Smooth muscle cell of the brain vasculature (primary cell): ENCODE measurements around the gene SLC30A9.

Source experiments
- DNase-seq: peaks from one replicate; pipeline ENCODE4 v3.0.0-alpha.2; 2012; ENCODE audit warnings: low read depth, low spot score

SLC30A9 gene

GRCh38 chr4:41990365-41991111 is at the start of gene SLC30A9:
Gene SLC30A9 (plus strand): TSS chr4:41990530. CDS start chr4:41990652, 122 bp downstream.
- peak; percentile 76 for DNase-seq

DNA sequence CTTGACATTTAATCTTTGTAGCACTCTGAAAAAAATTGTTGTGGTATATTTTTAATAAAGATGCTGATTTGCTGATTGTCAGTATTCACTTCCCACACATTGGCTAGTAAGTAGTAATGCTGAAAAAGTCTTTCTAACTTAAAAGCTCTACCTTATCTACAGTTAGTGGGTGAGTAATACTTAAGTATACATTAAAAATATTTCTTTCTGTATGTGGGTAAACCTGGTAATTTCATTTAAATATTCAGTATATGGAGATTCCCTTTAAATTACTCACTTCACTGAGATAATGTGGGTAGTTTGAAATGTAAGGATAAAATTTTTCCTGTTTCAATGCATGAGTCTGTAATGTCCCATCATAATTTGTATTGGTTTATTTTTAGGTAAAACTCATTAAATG is 49.5 kb upstream of the SLC30A9 start:
- no peak for DNase-seq

- DNase-seq: no peak
These were observed 46.8 kb upstream of the SLC30A9 start for GRCh38 chr4:41943506-41943905.

- DNase-seq: no peak
These were observed 46.2 kb upstream of the SLC30A9 start for GRCh38 chr4:41944089-41944488.

DNA sequence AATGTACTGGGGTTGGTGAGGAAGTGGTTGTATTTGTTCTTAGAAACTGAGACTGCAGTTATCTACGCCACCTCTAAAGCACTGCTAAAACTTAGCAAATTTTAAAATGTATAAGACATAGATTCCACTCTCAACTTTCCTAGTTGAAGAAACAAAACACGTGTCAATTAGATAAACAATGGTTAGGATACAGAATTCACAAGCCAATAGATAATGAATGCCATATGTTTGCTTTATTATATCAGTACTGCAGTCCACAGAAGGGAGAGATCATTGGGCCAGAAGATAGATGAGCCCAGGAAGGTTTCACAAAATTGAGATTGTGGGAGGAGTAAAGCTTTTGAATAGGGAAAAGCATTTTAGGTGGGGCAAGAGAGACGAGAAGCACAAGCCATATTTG is 40.8 kb upstream of the SLC30A9 start:
- no peak for DNase-seq

DNA sequence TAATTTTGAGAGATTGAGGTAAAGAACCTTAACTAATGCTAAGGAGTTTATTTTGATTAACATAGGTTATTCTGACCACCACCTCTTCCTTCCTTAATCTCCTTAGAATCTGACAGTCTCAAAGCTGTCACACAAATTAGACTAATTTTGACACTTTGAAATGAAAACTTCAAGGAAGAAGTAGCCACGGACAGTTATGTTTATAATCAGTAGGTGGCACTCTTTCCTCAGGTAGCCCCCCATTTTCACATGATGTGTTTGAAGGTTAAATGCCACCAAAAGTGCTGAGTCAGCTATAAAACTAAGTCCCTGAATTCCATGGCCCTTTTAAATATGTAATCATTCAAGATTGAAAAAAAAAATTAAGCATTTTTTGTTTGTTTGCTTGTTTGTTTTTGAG is 32.7 kb upstream of the SLC30A9 start:
- DNase-seq: no peak

- no peak for DNase-seq
These were observed 27.2 kb upstream of the SLC30A9 start for GRCh38 chr4:41963105-41963504.

GRCh38 chr4:41964401-41964800 is 25.9 kb upstream of the SLC30A9 start:
- no peak for DNase-seq

- no peak for DNase-seq
These were observed 22.9 kb upstream of the SLC30A9 start for GRCh38 chr4:41967392-41967791.

DNA sequence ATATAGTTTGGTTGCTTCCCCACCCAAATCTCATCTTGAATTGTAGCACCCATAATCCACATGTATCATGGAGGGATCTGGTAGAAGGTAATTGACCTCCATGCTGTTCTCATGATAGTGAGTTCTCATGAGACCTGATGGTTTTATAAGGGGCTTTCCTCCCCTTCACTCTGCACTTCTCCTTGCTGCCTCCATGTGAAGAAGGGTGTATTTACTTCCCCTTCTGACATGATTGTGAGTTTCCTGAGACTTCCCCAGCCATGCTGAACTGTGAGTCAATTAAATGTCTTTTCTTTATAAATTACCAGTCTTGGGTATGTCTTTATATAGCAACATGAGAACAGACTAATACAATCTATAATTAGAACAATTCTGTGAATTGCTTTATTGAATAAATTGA is 20.7 kb upstream of the SLC30A9 start:
- DNase-seq: no peak

GRCh38 chr4:41975341-41975740 is 15.0 kb upstream of the SLC30A9 start:
- DNase-seq: no peak

DNA sequence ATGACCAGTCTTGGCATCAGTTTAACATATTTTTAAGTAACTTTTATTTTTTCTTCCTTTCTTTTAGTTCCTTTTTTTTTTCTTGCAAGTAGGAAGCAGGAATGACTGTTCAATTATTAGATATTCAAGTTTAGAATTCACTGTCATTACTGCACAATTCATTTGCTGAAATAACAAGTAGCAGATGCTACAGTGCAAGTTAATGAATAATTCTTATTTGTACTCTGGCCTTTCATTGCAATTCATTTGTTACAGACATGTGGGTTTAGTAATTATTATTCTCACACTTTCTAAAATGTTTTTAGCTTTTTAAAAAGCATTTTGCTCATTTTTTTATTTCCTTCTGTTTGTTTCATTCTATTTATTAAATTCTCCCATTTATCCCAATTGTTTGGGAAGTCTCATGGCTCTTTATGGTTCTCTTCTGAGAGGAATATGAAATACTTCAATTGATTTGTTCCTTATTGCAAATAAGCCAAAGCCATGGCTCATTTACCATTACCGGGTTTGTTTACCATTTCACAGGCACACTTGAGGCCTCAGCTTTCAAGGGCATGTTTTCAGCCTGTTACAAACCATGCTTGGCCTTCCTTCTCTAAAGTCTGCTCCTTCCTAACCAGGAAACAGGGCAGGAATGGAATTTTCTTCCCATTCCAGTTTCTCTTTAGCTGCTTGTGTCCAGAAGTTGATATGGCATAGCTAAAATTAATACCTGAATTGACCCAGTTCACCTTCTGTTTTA is 13.4 kb upstream of the SLC30A9 start:
- no peak for DNase-seq

- no peak for DNase-seq
These were observed 12.6 kb upstream of the SLC30A9 start for GRCh38 chr4:41977709-41978108.

- DNase-seq: no peak
These were observed 8.9 kb upstream of the SLC30A9 start, which contains the start of gene DCAF4L1 for GRCh38 chr4:41981456-41981855. Gene DCAF4L1 (plus strand): TSS chr4:41981756. CDS start chr4:41981793, 37 bp downstream.

DNA sequence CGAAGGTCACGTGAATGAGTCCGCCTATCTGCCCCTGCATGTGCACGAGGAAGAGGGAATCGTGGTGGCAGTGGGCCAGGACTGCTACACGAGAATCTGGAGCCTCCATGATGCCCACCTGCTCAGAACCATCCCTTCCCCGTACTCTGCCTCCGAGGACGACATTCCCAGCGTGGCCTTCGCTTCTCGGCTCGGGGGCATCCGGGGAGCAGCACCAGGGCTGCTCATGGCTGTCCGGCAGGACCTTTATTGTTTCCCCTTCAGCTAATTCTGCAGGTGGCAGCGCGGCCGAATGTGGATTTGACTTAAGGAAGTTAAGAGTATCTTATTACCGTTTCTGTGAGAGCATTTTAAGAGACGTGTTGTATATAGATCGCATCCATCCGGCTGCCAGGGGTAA is 7.6 kb upstream of the SLC30A9 start:
- no peak for DNase-seq

DNA sequence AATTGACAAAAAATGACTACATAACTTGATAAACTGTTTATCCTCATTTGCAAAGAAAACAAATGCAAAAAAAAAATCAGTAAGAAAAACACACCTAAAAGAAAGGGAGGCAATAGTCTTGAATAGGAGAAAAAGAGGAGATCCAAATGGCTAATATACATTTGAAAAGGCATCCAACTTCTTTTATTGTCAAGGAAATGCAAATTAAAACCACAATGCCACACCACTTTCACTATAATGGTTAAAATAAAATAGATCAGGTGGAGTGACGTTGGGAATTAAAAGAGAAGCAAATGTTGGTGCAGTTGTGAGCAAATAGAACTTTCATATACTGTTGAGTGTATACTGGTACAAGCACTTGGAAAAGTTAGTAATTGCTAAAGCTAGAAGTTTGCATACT is 5.2 kb upstream of the SLC30A9 start:
- DNase-seq: no peak

GRCh38 chr4:41989994-41990364 is 351 bp upstream of the SLC30A9 start:
- no peak for DNase-seq

- no peak for DNase-seq
These were observed 1.8 kb downstream of the SLC30A9 start for GRCh38 chr4:41991916-41992767.

DNA sequence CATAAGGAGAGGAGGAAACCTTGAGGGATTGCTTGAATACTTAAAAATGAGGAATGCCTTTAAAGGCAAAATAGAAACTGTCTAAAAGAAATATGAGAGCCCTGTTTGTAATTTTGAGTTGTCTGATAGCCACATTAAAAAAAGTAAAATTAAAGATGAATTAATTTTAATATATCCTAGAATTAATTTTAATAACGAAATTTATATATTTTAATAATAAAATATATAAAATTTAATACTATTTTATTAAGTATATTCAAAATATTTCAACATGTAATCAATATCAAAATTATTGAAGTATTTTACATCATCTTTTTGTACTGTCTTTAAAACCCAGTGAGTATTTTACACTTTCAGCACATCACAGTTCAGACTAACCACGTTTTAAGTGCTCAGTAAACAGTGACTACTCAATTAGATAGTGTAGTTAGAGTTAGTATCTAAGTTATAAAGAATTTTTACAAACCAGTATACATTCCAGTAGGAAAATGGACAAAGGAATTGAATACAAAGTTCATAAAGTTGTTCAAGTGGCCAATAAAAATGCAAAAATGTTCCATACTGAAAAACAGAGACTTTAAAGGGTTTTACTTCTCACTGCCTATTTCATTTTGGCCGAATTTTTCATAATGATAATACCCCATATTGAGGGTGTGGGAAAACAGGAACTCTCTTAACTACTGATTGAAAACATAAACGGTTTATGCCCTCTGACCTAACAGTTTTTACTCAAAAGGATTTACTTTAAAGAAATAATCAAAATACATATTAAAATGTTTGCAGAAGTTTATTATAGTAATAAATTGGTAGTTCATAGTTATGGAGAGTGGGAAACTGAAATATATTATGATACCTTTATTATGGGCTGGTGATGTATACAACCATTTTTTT is 2.9 kb downstream of the SLC30A9 start:
- DNase-seq: no peak

- no peak for DNase-seq
These were observed 4.2 kb downstream of the SLC30A9 start for GRCh38 chr4:41994461-41994985.

DNA sequence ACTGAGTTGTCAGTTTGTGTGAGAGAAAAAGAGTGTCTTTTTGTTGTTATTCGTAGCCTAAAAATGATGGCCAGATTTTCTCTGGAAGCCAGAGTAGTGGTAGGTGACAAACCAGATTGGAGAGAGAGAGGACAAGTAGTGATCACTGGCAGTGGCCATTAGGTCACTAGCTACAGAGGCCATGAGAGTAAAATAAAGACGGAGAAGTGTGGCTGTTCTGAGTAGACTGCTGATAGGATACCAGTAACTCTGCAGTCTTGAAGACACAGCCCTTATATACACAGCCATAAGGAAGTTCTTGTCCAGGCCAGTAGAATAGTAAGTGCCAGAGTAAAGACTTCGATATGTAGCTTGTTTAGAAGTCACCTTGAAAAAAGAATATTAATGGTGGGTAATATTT is 7.7 kb downstream of the SLC30A9 start:
- no peak for DNase-seq
